GM10266 (cell line): ENCODE results near the gene ZNF227.

ENCODE experiments used
- DNase-seq: peaks from one replicate; pipeline ENCODE4 v3.0.0; 2012; ENCODE audit errors: extremely low spot score
- CTCF ChIP-seq: IDR thresholded peaks from 2 replicates; pipeline ENCODE4 v1.5.1; 2012; ENCODE audit warnings: mild to moderate bottlenecking, low read depth; ENCODE audit not compliant: control insufficient read depth, insufficient read depth; ENCODE audit errors: missing control alignments

The ZNF227 gene

GRCh38 chr19:44254496-44254895 lies 42.2 kb downstream of the ZNF227 start:
- no peak for TF ChIP-seq CTCF
- DNase-seq = no peak

GRCh38 chr19:44255705-44256411 lies 43.5 kb downstream of the ZNF227 start:
- no peak for TF ChIP-seq CTCF
- DNase-seq = no peak

GRCh38 chr19:44258136-44258535 lies 45.8 kb downstream of the ZNF227 start:
- TF ChIP-seq CTCF = no peak
- DNase-seq = no peak

- DNase-seq = no peak
- no peak for TF ChIP-seq CTCF
These were observed 46.6 kb downstream of the ZNF227 start for GRCh38 chr19:44258835-44259413.

- no peak for DNase-seq
- TF ChIP-seq CTCF = no peak
These were observed 48.0 kb downstream of the ZNF227 start for GRCh38 chr19:44260343-44260681.

GRCh38 chr19:44260695-44261446 lies 48.5 kb downstream of the ZNF227 start:
- TF ChIP-seq CTCF = no peak
- no peak for DNase-seq

GRCh38 chr19:44277331-44277730 lies 65.0 kb downstream of the ZNF227 start:
- no peak for TF ChIP-seq CTCF
- DNase-seq = no peak
